ENCODE measurements around the gene TTLL12.

Gene TTLL12

DNA sequence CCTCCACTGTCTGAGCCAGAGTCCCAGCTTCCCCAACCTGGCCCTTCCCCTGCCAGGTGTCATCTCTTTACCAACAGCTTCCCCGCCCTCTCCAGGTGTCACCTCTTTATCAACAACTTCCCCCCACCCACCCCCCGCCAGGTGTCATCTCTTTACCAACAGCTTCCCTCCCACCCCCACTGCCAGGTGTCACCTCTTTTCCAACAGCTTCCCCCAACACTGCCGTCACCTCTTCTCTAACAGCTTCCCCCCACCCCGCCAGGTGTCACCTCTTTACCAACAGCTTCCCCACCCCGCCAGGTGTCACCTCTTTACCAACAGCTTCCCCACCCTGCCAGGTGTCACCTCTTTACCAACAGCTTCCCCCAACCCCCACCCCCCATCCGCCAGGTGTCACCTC is 29.8 kb upstream of the TTLL12 start:
- DNase-seq (ENCODE audit: low read depth in 2 of 2, low spot score in 1 of 2), result no peak

- no peak for DNase-seq (ENCODE audit: low read depth in 2 of 2, low spot score in 1 of 2)
These were observed 27.0 kb upstream of the TTLL12 start for GRCh38 chr22:43213962-43214361.

DNA sequence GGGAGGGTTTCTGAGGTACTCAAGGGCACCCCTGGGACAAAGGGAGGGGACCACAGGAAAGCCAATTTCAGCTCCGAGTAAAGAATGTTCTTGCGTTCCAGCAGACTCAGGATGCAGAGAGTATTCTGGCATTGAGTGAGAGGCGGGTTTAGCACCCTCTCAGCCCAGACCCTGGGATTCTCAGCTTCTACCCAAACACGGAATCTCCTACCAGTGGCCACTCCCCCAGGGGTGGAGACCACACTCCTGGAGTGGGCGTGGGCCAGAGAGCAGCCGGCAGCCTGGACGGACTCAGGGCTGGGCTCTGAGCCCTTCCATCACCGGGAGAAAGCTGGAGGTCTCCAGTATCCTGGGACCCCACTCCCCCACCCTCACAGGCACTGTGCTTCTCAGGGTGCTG is 26.1 kb upstream of the TTLL12 start:
- DNase-seq (ENCODE audit: low read depth in 2 of 2, low spot score in 1 of 2), result no peak

DNA sequence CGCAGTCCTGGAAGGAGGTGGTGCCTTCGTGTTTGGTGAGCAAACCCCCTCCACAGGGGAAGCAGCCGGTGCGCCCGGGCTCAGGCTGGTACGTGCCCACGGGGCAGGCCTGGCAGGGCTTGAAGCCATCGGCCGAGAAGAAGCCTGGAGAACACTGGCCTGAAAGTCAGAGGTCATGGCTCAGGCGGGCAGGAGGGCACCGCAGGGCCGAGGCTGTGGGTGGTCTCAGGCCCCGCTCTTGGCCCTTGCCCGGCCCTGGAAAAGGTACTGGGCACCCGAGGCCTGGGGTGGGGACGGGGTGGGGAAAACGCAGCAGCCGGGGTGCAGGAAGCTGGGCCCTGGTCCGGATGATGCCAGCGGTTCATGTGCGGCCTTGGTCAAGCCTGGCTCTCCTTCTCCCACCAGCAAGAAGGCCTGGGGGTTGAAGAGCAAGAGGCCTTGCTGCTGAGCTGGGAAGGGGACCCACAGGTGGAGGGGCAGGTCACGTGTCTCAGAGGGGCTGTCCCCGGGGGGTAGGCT is 25.6 kb upstream of the TTLL12 start:
- DNase-seq (ENCODE audit: low read depth in 2 of 2, low spot score in 1 of 2), result no peak

DNA sequence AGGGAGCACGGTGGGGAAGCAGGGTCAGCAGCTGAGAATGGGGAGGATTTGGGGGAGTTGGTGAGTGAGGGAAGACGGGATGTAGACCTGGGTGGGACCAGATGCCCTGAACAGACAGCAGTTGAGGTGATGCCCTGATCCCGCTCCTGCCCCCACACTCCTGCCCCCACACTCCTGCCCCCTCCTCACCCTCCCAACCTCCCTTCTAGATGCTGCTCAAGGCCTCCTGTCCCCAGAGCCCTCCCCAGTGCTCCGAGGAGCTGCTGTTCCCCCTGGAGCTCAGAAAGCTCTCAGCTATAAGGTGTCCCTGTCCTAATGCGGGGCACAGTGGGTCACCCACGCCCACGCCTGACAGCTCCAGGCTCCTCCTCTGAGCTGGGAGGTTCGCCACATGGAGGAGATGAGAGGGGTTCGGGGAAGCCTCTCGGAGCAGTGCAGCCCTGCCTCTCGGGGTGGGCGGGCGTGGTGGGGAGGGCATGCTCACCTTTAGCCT is 25.1 kb upstream of the TTLL12 start:
- DNase-seq (ENCODE audit: low read depth in 2 of 2, low spot score in 1 of 2), result no peak

DNA sequence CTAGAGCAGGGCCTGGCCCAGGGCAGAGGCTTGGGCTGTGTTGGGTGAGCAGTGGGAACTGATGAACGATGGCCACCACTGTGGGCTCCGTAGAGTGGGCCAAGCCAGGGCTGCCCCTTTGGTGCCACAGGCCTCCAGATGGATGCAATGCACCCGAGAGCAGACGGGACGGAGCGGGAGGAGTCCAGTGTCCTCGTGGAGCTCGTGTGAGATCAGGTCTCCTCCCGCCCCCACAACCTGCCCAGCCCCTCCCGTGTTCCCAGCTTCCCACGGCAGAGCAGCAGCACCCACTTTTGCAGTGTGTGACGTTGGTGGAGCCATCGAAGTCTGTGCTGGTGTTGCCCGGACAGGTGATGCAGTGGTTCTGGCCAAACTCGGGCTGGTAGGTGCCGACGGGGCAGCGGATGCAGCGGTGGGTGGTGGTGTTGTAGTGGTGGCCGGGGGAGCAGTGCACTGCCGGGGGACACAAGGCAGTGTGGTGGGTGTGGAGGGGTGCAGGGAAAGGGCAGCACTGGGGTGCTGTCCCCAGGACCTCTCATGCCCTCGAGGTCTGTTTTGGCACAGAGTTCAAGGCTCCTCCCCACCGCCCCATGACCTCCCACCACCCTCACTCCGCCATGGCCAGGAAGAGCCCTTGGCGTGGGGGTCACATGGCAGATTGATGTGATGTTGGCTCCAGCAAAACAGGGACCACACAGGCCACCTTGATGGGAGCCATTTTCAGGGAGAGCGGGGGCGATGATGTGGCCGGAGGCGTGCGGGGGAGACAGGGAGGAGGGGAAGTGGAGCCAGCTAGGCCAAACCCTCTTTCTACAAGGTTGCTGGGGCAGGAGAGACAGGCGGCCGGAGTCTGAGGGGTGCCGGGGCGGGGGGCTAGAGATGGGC is 23.9 kb upstream of the TTLL12 start:
- DNase-seq (ENCODE audit: low read depth in 2 of 2, low spot score in 1 of 2), result no peak

DNA sequence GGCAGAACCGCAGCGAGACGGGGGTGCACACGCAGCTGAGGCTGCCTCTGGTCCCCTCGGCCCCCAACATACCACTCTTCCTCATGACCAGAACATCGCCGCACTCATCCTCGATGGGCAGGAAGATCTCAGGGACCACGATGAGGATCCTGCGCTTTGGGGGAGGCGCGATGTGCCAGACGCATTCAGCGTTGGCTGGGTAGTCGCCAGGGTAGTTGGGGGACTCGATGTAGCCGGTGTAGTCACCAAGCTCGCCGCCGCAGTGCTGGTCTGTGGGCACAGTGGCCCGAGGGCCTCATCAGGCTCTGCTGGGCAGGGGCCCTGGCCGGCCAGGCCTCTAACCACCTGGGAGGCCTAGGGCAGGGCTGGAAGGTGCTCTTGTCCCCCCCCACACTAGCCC is 23.0 kb upstream of the TTLL12 start:
- DNase-seq (ENCODE audit: low read depth in 2 of 2, low spot score in 1 of 2), result no peak

DNA sequence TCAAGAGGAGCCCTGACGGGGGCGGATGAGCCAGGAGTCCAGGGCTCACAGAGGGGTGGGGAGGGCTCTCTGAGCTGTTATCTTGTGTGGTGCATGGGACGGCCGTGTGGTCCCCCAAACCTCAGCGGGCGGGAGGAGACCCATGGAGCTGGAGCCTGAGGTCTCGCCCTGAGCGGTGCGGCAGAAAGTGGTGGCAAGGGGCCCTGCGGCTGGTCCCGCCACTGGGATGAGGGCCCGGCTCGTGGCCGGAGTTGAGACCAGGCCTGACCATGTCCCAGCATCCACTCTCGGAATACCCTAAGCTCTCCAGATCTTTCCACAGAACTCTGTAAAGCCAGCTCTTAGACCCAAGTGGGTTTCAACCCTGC is 22.6 kb upstream of the TTLL12 start:
- no peak for DNase-seq (ENCODE audit: low read depth in 2 of 2, low spot score in 1 of 2)

DNA sequence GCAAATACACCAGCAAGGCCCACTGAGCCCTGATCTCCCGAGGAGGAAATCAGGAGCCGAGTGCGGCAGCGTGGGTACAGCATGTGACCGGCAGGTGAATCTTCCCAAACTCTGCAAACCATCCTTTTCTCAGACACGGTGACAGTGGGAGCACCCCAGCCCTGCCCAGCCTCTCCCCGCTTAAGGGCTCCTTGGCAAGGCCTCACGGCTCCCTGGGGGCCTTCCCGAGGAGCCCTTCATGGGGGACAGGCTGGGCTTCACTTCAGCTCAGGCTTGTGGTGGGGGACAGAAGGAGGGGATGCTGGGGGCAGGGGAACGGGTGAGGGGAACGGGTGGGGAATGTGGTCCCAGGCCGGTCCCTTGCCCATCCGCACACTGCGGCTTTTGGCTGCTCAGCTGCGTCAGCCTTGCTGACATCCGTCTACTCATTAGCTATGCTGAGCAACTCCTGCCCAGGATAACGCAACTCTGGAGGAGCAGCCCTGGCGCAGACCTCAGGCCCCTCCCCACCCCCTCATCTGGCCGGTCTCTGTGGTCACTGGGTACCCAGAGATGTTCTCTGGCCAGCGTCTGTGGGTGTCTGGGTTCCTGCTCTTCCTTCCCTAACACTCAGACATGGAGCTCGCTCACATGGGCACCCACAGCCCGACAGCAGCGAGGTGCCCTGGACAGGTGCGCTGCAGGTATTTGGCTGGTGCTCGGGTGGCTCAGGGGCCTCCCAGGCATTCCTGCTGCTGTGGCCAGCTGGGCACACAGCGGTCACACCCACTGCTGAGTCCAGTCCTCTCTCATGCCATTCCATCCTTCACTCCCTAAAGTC is 22.0 kb upstream of the TTLL12 start:
- no peak for DNase-seq (ENCODE audit: low read depth in 2 of 2, low spot score in 1 of 2)

DNA sequence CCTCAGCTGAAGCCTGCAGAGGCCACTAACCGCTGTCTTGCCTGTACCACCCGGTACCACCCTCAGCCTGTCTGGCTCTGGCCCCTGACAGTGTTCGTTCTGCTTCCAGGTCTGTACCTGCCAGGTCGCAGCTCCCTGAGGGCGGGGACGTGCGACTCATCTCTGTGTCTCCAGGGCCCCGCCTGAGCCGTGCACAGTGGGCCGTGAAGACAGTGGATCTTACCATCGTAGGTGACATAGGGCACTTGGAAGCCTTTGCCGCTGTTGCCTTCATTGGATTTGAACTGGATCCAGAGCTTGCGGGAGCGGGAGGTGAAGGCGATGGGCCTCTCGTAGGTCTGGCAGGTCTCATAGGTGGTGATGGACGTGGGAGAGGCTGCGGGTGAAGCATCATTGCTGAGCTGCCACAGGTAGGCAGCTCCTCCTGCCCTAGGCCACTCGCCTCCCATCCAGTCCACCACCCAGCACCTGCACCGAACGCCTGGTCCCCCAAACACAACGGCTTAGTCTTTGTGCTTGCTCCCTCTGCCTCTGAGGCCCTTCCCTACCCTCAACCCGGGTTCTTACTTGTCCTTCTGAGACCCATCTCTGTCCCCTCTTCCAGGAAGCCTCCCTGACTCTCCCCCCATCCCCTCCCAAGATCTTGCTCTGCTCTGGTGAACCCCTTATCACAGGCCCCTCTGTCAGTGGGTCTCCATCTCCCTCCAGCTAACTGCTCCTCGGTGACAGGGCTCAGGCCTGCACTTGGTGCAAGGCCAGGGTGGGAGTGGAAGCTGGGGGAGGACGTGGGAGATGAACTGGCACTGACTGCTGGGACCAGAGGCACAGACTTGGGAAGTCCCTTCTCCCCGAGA is 21.1 kb upstream of the TTLL12 start:
- no peak for DNase-seq (ENCODE audit: low read depth in 2 of 2, low spot score in 1 of 2)

DNA sequence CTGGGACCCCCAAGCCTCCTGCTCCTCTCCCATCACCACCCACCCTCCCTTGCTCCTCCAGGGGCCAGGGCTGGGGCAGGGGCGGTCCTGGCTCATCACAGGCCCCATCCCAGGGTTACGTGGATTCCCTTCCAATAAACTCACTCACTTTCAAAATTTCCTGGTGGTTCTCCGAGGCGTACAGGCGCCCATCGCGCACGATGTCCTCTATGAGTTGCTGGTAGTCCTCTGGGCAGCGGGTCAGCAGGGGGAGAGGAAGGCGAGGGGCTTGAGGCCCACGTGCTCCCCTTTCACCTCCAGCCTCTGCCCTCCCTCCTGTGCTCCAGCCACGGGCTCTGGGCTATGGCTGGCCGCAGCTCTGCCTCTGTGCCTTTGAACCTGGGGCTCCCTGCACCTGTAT is 20.5 kb upstream of the TTLL12 start:
- DNase-seq (ENCODE audit: low read depth in 2 of 2, low spot score in 1 of 2), result no peak

GRCh38 chr22:43206509-43207161 is 19.7 kb upstream of the TTLL12 start:
- no peak for DNase-seq (ENCODE audit: low read depth in 2 of 2, low spot score in 1 of 2)

GRCh38 chr22:43205748-43206508 is 19.0 kb upstream of the TTLL12 start:
- DNase-seq (ENCODE audit: low read depth in 2 of 2, low spot score in 1 of 2), result no peak

GRCh38 chr22:43205261-43205691 is 18.3 kb upstream of the TTLL12 start:
- DNase-seq (ENCODE audit: low read depth in 2 of 2, low spot score in 1 of 2), result peak in 1 of 2 donors; percentile 9

- DNase-seq (ENCODE audit: low read depth in 2 of 2, low spot score in 1 of 2), result no peak
These were observed 16.6 kb upstream of the TTLL12 start for GRCh38 chr22:43203471-43203981.

GRCh38 chr22:43202756-43203410 is 15.9 kb upstream of the TTLL12 start:
- no peak for DNase-seq (ENCODE audit: low read depth in 2 of 2, low spot score in 1 of 2)

DNA sequence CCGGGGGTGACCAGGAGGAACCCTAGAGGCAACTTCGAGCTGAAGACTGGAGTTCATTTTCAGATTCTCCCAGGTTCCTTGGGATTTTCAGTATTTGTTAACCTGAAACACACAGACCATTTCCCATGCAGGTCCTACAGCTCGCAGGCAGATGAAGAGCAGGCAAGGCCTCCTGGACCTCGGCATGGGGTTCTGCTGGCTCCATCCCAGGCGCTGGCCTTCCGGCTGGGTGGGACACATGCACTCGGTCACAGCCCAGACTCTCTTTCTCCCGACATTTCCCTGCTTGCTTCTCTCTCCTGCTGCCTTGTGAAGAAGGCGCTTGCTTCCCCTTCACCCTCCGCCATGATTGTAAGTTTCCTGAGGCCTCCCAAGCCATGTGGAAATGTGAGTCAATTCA is 15.4 kb upstream of the TTLL12 start:
- no peak for DNase-seq (ENCODE audit: low read depth in 2 of 2, low spot score in 1 of 2)

GRCh38 chr22:43201486-43202219 is 14.7 kb upstream of the TTLL12 start:
- no peak for DNase-seq (ENCODE audit: low read depth in 2 of 2, low spot score in 1 of 2)

Measured in stimulated activated CD8-positive, alpha-beta memory T cell treated with anti-CD3 and anti-CD28 coated beads, Interleukin-4, amount 100 ng/mL, for 1 hour (primary cell).